MM.1S (cell line): ENCODE measurements around the gene PLSCR3.

ENCODE experiments used
- DNase-seq: peaks from one replicate; pipeline ENCODE4 v3.0.0-alpha.2; 2015
- H2AFZ ChIP-seq: fragments of 300-600 bp; sonication (generic); 2 replicates; pipeline ENCODE4 v1.6.0; 2016; ENCODE audit warnings: antibody characterized with exemption, low read length
- H3F3A ChIP-seq: fragments of 300-600 bp; sonication (generic); 2 replicates; pipeline ENCODE4 v1.6.1; 2016; ENCODE audit warnings: mild to moderate bottlenecking, antibody characterized with exemption, low read length, moderate library complexity, mixed read lengths; ENCODE audit not compliant: insufficient read depth
- H3K27ac ChIP-seq: fragments of 300-600 bp; sonication (generic); 2 replicates; pipeline ENCODE4 v1.5.1; 2016; ENCODE audit warnings: mild to moderate bottlenecking, low read length
- H3K27me3 ChIP-seq: fragments of 300-600 bp; sonication (generic); replicated peaks from 2 replicates; pipeline ENCODE4 v1.6.0; 2016; ENCODE audit warnings: low read length; ENCODE audit not compliant: insufficient read depth
- H3K36me3 ChIP-seq: fragments of 300-600 bp; sonication (generic); replicated peaks from 2 replicates; pipeline ENCODE4 v1.6.1; 2016; ENCODE audit warnings: mild to moderate bottlenecking, low read length, mixed read lengths; ENCODE audit not compliant: insufficient read depth
- H3K4me1 ChIP-seq: fragments of 300-600 bp; sonication (generic); 2 replicates; pipeline ENCODE4 v1.6.1; 2016; ENCODE audit warnings: low read length, mixed read lengths
- H3K4me2 ChIP-seq: fragments of 300-600 bp; sonication (generic); 2 replicates; pipeline ENCODE4 v1.6.0; 2016; ENCODE audit warnings: low read depth, low read length
- H3K4me3 ChIP-seq: fragments of 300-600 bp; sonication (generic); 2 replicates; pipeline ENCODE4 v1.5.1; 2016; ENCODE audit warnings: low read length, mixed read lengths
- H3K79me2 ChIP-seq: fragments of 300-600 bp; sonication (generic); 2 replicates; pipeline ENCODE4 v1.6.1; 2016; ENCODE audit warnings: mixed run types, low read length, mixed read lengths
- H3K9ac ChIP-seq: fragments of 300-600 bp; sonication (generic); 2 replicates; pipeline ENCODE4 v1.6.1; 2016; ENCODE audit warnings: low read length, mixed read lengths
- H3K9me2 ChIP-seq: fragments of 300-600 bp; sonication (generic); replicated peaks from 2 replicates; pipeline ENCODE4 v1.6.1; 2016; ENCODE audit warnings: mild to moderate bottlenecking, low read length, mixed read lengths; ENCODE audit not compliant: insufficient read depth
- H3K9me3 ChIP-seq: fragments of 300-600 bp; sonication (generic); replicated peaks from 2 replicates; pipeline ENCODE4 v1.6.1; 2016; ENCODE audit warnings: mild to moderate bottlenecking, low read length, mixed read lengths; ENCODE audit not compliant: insufficient read depth
- H4K20me1 ChIP-seq: fragments of 300-600 bp; sonication (generic); 2 replicates; pipeline ENCODE4 v1.6.1; 2016; ENCODE audit warnings: mild to moderate bottlenecking, low read length, moderate library complexity, mixed read lengths; ENCODE audit not compliant: insufficient read depth
- EZH2 ChIP-seq: fragments of 300-600 bp; sonication (generic); optimal IDR thresholded peaks from 2 replicates; pipeline ENCODE3; 2017; ENCODE audit warnings: low read depth, mild to moderate bottlenecking, antibody characterized with exemption, low read length, mixed read lengths
- EZH2phosphoT487 ChIP-seq: fragments of 300-600 bp; sonication (generic); IDR thresholded peaks from 2 replicates; pipeline ENCODE4 v1.6.1; 2018; ENCODE audit warnings: antibody characterized with exemption, low read length
- TF ChIP-seq, protein P1 (sequence below): fragments of 300-600 bp; sonication (generic); IDR thresholded peaks from 2 replicates; pipeline ENCODE4 v1.5.1; 2016; ENCODE audit warnings: antibody characterized with exemption, low read length, mixed read lengths

The PLSCR3 gene

GRCh38 chr17:7356072-7356549 lies 38.2 kb downstream of the PLSCR3 start:
- Histone ChIP-seq H3K27ac (no peak overlapping the region), H3K9ac (no peak overlapping the region), H2AFZ (peak overlapping the region; percentile 57; the same call in 1 of the 2 replicates)

DNA sequence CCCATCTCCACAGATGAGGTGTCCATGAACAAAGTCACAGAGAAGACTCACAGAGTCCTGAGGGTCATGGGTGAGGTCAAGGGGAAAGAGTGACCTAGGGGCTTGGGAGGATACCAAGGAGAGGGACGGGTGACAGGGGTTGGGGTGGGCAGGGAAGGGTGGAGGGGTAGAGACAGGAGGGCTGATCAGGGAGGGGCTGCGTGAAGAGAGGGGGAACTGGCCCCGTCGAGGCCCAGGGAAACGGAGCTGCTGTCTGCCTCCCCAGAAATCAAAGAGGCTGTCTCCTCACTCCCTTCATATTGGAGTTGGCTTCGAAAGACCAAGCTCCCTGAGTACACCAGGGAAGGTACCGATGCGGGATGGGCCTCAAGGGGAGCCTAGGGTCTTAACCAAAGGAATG lies 38.8 kb downstream of the PLSCR3 start:
- Histone ChIP-seq H3K4me3 (no peak overlapping the region), H3K4me2 (no peak overlapping the region), H2AFZ (no peak overlapping the region), H3K36me3 (no peaks in the 10 kb centered on the region), H3K9me2 (no peaks in the 10 kb centered on the region), H3K79me2 (no peaks in the 10 kb centered on the region), H3F3A (0 out of 2 replicates have a peak, but pooled peaks cover 6% of the 10 kb centered on the region), H3K27me3 (peaks cover 7% of the 10 kb centered on the region; the same call in 1 of the 2 replicates), H3K4me1 (peaks cover 5% of the 10 kb centered on the region; the same call in 1 of the 2 replicates), H3K9me3 (no peaks in the 10 kb centered on the region), H4K20me1 (no peaks in the 10 kb centered on the region), H3K27ac (no peak overlapping the region), H3K9ac (no peak overlapping the region)
- no peak for DNase-seq
- TF ChIP-seq, protein P1, sequence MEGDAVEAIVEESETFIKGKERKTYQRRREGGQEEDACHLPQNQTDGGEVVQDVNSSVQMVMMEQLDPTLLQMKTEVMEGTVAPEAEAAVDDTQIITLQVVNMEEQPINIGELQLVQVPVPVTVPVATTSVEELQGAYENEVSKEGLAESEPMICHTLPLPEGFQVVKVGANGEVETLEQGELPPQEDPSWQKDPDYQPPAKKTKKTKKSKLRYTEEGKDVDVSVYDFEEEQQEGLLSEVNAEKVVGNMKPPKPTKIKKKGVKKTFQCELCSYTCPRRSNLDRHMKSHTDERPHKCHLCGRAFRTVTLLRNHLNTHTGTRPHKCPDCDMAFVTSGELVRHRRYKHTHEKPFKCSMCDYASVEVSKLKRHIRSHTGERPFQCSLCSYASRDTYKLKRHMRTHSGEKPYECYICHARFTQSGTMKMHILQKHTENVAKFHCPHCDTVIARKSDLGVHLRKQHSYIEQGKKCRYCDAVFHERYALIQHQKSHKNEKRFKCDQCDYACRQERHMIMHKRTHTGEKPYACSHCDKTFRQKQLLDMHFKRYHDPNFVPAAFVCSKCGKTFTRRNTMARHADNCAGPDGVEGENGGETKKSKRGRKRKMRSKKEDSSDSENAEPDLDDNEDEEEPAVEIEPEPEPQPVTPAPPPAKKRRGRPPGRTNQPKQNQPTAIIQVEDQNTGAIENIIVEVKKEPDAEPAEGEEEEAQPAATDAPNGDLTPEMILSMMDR = no peak
- TF ChIP-seq EZH2 (no peak), EZH2phosphoT487 (no peak)

More at GRCh38 chr17:7356072-7356549, 38.2 kb downstream of the PLSCR3 start:
- H3F3A ChIP-seq = 0 out of 2 replicates have a peak, but pooled peaks cover 3% of the 10 kb centered on the region
- H3K9me3 ChIP-seq = no peaks in the 10 kb centered on the region
- H3K4me3 ChIP-seq = no peak overlapping the region
- H3K79me2 ChIP-seq = no peaks in the 10 kb centered on the region
- peak; percentile 78 for DNase-seq
- peak overlapping the region; percentile 31; the same call in 1 of the 2 replicates for H3K4me2 ChIP-seq
- peaks cover 7% of the 10 kb centered on the region; the same call in 1 of the 2 replicates for H3K27me3 ChIP-seq
- no peaks in the 10 kb centered on the region for H4K20me1 ChIP-seq
- no peaks in the 10 kb centered on the region for H3K9me2 ChIP-seq
- peaks cover 2% of the 10 kb centered on the region; the same call in 1 of the 2 replicates for H3K4me1 ChIP-seq
- TF ChIP-seq, protein P1 = peak; percentile 92
- TF ChIP-seq EZH2 (no peak), EZH2phosphoT487 (no peak)
- no peaks in the 10 kb centered on the region for H3K36me3 ChIP-seq

DNA sequence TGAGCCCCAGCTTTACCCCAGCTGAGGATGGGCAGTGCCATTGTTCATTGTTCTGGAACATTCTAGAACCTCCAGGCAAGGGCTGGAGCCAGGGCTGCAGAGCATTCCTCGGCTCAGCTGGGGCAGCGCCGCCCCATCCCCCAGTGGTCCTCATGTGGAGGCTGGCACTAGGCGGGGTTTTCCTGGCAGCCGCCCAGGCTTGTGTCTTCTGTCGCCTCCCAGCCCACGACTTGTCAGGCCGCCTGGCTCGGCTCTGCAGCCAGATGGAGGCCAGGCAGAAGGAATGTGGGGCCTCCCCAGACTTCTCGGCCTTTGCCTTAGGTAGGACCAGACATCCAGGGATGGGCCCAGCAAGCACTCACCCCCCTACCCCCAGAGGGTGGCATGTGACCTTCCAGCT lies 39.3 kb downstream of the PLSCR3 start, which contains the start of gene TMEM95:
TMEM95 (plus strand) TSS at position 104 of the 400 bp plus-strand sequence; CDS start at position 153, 49 bp downstream.
- Histone ChIP-seq H3K4me3 (no peak within 1 kb of the TSS), H3K4me1 (peaks cover 5% of the 10 kb centered on the region; the same call in 1 of the 2 replicates), H3K27me3 (peaks cover 7% of the 10 kb centered on the region; the same call in 1 of the 2 replicates), H4K20me1 (no peaks in the 10 kb centered on the region), H3K9me3 (no peaks in the 10 kb centered on the region), H3K9me2 (no peaks in the 10 kb centered on the region), H3K4me2 (no peak within 1 kb of the TSS), H3F3A (0 out of 2 replicates have a peak, but pooled peaks cover 6% of the 10 kb centered on the region), H3K79me2 (no peaks in the 10 kb centered on the region), H3K27ac (no peak within 1 kb of the TSS), H2AFZ (no peak within 1 kb of the TSS), H3K9ac (no peak within 1 kb of the TSS), H3K36me3 (no peaks in the 10 kb centered on the region)
- TF ChIP-seq EZH2phosphoT487 (no peak), EZH2 (no peak)
- TF ChIP-seq, protein P1 = no peak
- no peak for DNase-seq
